HPDE6-E6E7 (cell line): ENCODE data around the gene SASH1.

Source experiments
- DNase-seq: peaks from one replicate; pipeline ENCODE4 v3.0.0; 2011; ENCODE audit warnings: missing footprints; ENCODE audit errors: extremely low spot score

SASH1 gene

GRCh38 chr6:148548065-148548748 is 205.6 kb downstream of the SASH1 start:
- no peak for DNase-seq

GRCh38 chr6:148548749-148549140 is 206.1 kb downstream of the SASH1 start:
- no peak for DNase-seq

- no peak for DNase-seq
Measured at GRCh38 chr6:148550569-148550968, 207.9 kb downstream of the SASH1 start.

GRCh38 chr6:148551226-148551625 is 208.6 kb downstream of the SASH1 start:
- DNase-seq, result no peak

- no peak for DNase-seq
Measured at GRCh38 chr6:148556410-148556809, 213.8 kb downstream of the SASH1 start.

- no peak for DNase-seq
Measured at GRCh38 chr6:148557796-148558321, 215.2 kb downstream of the SASH1 start.

GRCh38 chr6:148559848-148560433 is 217.3 kb downstream of the SASH1 start:
- peak; percentile 54 for DNase-seq

GRCh38 chr6:148561629-148562028 is 219.0 kb downstream of the SASH1 start:
- no peak for DNase-seq

GRCh38 chr6:148563066-148563465 is 220.4 kb downstream of the SASH1 start:
- no peak for DNase-seq

- no peak for DNase-seq
Measured at GRCh38 chr6:148564494-148565035, 221.9 kb downstream of the SASH1 start.

- DNase-seq, result no peak
Measured at GRCh38 chr6:148565321-148565926, 222.8 kb downstream of the SASH1 start.

GRCh38 chr6:148565930-148566663 is 223.5 kb downstream of the SASH1 start:
- peak; percentile 35 for DNase-seq

- no peak for DNase-seq
Measured at GRCh38 chr6:148566664-148567350, 224.2 kb downstream of the SASH1 start.

- no peak for DNase-seq
Measured at GRCh38 chr6:148570456-148570855, 227.8 kb downstream of the SASH1 start.

GRCh38 chr6:148572676-148573335 is 230.2 kb downstream of the SASH1 start:
- DNase-seq, result no peak

- DNase-seq, result no peak
Measured at GRCh38 chr6:148573922-148574321, 231.3 kb downstream of the SASH1 start.

GRCh38 chr6:148577687-148578488 is 235.2 kb downstream of the SASH1 start:
- DNase-seq, result peak; percentile 84

- DNase-seq, result no peak
Measured at GRCh38 chr6:148578489-148578814, 235.8 kb downstream of the SASH1 start.

- DNase-seq, result no peak
Measured at GRCh38 chr6:148578837-148579565, 236.4 kb downstream of the SASH1 start.
